SW 1271 (cell line): ENCODE data around the gene ADGRF5.

Source experiments
- DNase-seq, 2 experiments: peaks; one replicate each; lab custom pipeline; 2025; lab: John Stamatoyannopoulos, UW

ADGRF5 gene

DNA sequence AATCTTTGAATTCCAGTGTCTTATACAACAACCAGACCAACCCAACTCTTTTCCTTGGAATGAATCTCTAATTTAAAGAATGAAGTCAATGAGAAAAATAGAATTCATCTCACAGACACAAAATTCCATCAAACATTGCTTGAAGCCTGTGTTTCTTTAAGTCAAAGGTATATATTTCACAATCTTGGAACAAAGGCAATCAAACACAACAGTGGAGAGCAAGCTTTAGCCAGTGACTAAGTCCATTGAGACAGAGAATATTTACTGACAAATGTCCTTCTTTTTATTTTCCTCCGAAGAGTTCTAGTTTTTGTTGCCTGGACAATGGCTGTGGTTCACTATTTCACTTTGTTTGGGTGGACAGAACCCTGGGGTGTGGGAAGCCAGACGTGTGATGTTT, 92.8 kb downstream of the ADGRF5 start:
- no peak for DNase-seq

DNA sequence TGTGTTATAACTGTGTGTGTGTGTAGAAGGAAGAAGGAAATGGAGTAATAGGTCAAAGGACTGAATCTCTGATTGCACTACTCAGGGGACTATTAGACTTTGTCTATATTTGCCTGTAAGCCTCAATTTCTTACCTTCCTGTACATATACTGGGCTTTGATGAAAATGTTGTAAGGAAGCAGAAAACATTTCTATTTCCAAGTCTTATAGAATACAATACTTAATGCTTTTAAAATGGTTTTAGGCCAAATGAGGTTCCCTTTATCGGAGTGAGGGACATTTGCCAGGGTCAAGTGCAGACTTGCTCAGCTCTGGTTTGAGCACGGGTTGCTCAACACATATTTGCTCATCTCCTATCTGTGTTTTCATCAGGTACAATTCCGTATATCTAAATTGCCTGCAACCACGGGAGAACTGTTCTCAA, 100.3 kb downstream of the ADGRF5 start:
- DNase-seq, result no peak

GRCh38 chr6:46819561-46819960, 102.2 kb downstream of the ADGRF5 start:
- no peak for DNase-seq

DNA sequence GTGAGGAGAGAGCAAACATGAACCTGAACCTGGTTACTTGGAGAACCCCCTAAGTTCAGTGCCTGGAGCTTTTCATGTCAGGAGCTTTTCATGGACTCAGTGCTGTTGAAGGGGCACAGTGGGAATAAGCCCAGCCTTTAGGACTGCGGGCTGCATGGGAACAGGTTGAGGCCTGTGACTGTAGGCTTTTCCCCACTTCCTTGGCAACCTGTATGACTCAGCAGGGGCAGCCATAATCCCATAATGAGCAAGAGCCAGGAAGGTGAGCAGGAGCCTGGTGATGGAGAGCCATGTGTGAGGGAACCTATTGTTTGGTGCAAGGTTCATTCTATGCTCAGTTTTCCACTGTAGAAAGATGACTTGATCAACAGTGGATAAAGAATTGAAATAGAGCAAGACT, 105.1 kb downstream of the ADGRF5 start:
- no peak for DNase-seq

- no peak for DNase-seq
Observed at GRCh38 chr6:46815130-46815529, 106.6 kb downstream of the ADGRF5 start.

DNA sequence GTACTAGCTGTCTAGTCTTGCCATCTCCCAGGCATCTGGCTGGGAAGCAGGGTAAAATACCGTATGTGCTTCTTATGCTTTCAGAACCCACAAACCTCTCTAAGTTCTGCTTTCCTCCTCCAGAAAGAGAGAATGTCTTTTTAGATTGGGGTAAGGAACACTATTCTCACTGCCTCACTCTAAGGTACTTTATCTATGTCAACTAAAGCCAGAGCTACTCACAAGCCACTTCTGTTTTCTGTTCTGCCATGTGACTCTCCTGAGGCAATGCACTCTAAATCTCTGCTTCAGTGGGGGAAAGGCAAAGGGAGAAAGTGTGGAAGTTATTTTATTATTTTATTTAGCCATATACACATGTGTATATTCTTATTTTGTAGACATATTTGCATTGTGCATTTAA, 112.9 kb downstream of the ADGRF5 start:
- no peak for DNase-seq
